Measurements from ENCODE around the gene C1QL2. TPM values are rescaled to one million over a fixed set of nuclear protein-coding genes. Genes with fewer than 3 reads are reported as not detected.

The C1QL2 gene
- total RNA-seq, 4 donors from 2014 or later: 0.76 TPM; not detected in 3

GRCh38 chr2:119155633-119156032, 2.9 kb downstream of the C1QL2 start:
- no peak overlapping the region for H3K4me3 ChIP-seq
- H3K27ac ChIP-seq: no peak overlapping the region
- no peak for DNase-seq (ENCODE audit: low spot score in 2 of 2)
- H3K4me1 ChIP-seq: peaks cover 30% of the 10 kb centered on the region
- H3K27me3 ChIP-seq: peaks cover 94% of the 10 kb centered on the region
- H3K9me3 ChIP-seq: no peaks in the 10 kb centered on the region
- TF ChIP-seq POLR2AphosphoS5 (IDR thresholded peaks at IDR 0.05): no peak
- no peaks in the 10 kb centered on the region for H3K36me3 ChIP-seq
- 16% methylated on average over 13 of the region's 13 CpGs for WGBS

- Histone ChIP-seq H3K36me3 (no peaks in the 10 kb centered on the region), H3K27me3 (peaks cover 87% of the 10 kb centered on the region), H3K27ac (no peak overlapping the region), H3K4me3 (no peak overlapping the region), H3K4me1 (peaks cover 30% of the 10 kb centered on the region), H3K9me3 (no peaks in the 10 kb centered on the region)
- DNase-seq (ENCODE audit: low spot score in 2 of 2): no peak
- 58% methylated on average over 9 of the region's 9 CpGs for WGBS
- TF ChIP-seq EP300 (IDR thresholded peaks at IDR 0.05) (no peak), CTCF (IDR thresholded peaks at IDR 0.05) (no peak), POLR2A (IDR thresholded peaks at IDR 0.05) (no peak), POLR2AphosphoS5 (IDR thresholded peaks at IDR 0.05) (no peak)
Measured at GRCh38 chr2:119154076-119154475, 4.5 kb downstream of the C1QL2 start.

- 52% methylated on average over 6 of the region's 6 CpGs for WGBS
- no peak overlapping the region for H3K4me3 ChIP-seq
- DNase-seq (ENCODE audit: low spot score in 2 of 2): no peak
- H3K4me1 ChIP-seq: no peaks in the 10 kb centered on the region
- TF ChIP-seq CTCF (IDR thresholded peaks at IDR 0.05) (no peak), POLR2A (IDR thresholded peaks at IDR 0.05) (no peak), EP300 (IDR thresholded peaks at IDR 0.05) (no peak), POLR2AphosphoS5 (IDR thresholded peaks at IDR 0.05) (no peak)
- no peak overlapping the region for H3K27ac ChIP-seq
- no peaks in the 10 kb centered on the region for H3K36me3 ChIP-seq
- no peaks in the 10 kb centered on the region for H3K9me3 ChIP-seq
- H3K27me3 ChIP-seq: peaks cover 58% of the 10 kb centered on the region
Measured at GRCh38 chr2:119149611-119150010, 8.9 kb downstream of the C1QL2 start.

GRCh38 chr2:119147776-119148715, 10.5 kb downstream of the C1QL2 start:
- TF ChIP-seq CTCF (IDR thresholded peaks at IDR 0.05) (no peak), POLR2A (IDR thresholded peaks at IDR 0.05) (no peak)
- Histone ChIP-seq H3K9me3 (no peaks in the 10 kb centered on the region), H3K27me3 (peaks cover 52% of the 10 kb centered on the region), H3K27ac (no peak overlapping the region), H3K36me3 (no peaks in the 10 kb centered on the region), H3K4me3 (no peak overlapping the region), H3K4me1 (no peaks in the 10 kb centered on the region)
- no peak for DNase-seq (ENCODE audit: low spot score in 2 of 2)
- WGBS: 63% methylated on average over 11 of the region's 11 CpGs

GRCh38 chr2:119144806-119145205, 13.7 kb downstream of the C1QL2 start:
- TF ChIP-seq CTCF (IDR thresholded peaks at IDR 0.05): no peak
- TF ChIP-seq EP300 (IDR thresholded peaks at IDR 0.05): no peak
- TF ChIP-seq POLR2A (IDR thresholded peaks at IDR 0.05): no peak
- no peak for TF ChIP-seq POLR2AphosphoS5 (IDR thresholded peaks at IDR 0.05)
- Histone ChIP-seq H3K36me3 (no peaks in the 10 kb centered on the region), H3K4me3 (no peak overlapping the region), H3K27me3 (peaks cover 38% of the 10 kb centered on the region), H3K4me1 (no peaks in the 10 kb centered on the region), H3K9me3 (no peaks in the 10 kb centered on the region), H3K27ac (no peak overlapping the region)
- no peak for DNase-seq (ENCODE audit: low spot score in 2 of 2)
- WGBS: 61% methylated on average over 5 of the region's 5 CpGs
